ENCODE measurements around the gene ASB9.
A peak's percentile ranks its signal among the peaks of the same experiment; 100 is the strongest.

Gene ASB9

GRCh38 chrX:15244421-15244820 is 25.5 kb downstream of the ASB9 start:
- TF ChIP-seq, protein P1, sequence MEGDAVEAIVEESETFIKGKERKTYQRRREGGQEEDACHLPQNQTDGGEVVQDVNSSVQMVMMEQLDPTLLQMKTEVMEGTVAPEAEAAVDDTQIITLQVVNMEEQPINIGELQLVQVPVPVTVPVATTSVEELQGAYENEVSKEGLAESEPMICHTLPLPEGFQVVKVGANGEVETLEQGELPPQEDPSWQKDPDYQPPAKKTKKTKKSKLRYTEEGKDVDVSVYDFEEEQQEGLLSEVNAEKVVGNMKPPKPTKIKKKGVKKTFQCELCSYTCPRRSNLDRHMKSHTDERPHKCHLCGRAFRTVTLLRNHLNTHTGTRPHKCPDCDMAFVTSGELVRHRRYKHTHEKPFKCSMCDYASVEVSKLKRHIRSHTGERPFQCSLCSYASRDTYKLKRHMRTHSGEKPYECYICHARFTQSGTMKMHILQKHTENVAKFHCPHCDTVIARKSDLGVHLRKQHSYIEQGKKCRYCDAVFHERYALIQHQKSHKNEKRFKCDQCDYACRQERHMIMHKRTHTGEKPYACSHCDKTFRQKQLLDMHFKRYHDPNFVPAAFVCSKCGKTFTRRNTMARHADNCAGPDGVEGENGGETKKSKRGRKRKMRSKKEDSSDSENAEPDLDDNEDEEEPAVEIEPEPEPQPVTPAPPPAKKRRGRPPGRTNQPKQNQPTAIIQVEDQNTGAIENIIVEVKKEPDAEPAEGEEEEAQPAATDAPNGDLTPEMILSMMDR (IDR thresholded peaks at IDR 0.05; ENCODE audit: borderline replicate concordance, control extremely low read depth, extremely low read depth, insufficient read depth, missing control alignments), result no peak
- in situ Hi-C loops (cut with MboI; ENCODE audit: low sequenced_read_pairs, unreplicated experiment), result loop anchor here (25.0 kb wide), 1 partner anchor 1157 kb away; no protein-coding TSS in a partner anchor

DNA sequence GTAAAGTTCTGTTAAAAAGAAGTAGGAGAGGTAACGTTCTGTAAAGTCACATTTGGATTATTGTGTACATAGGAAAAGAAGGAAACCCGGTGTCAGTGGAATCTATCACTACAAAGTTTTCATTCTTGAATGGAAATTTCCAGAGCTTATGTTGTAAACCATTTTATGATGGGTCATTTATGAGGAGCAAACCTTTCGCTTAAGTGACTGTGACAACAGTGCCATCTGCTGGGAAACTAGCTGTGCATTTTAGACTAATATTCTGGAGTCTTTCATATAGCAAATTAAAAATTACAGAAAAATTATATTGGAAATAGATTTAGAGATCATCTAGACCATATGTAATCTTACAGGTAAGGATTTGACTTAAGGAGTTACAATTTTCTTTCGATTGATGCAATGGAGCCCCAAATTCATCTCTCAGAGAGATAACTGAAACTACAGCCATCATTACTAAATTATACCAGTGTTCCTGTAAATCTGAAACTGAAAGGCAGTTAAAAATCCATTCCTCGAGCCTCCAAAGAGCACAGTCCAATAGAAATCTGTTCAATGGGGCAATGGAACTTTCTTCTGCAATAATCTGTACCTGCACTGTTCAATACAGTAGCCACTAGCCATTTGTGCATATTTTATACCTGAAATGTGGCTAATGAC is 26.9 kb downstream of the ASB9 start:
- TF ChIP-seq, protein P1 (IDR thresholded peaks at IDR 0.05; ENCODE audit: borderline replicate concordance, control extremely low read depth, extremely low read depth, insufficient read depth, missing control alignments), result peak; percentile 27
- peak; percentile 46 for DNase-seq (ENCODE audit: low spot score)
- in situ Hi-C loops (cut with MboI; ENCODE audit: low sequenced_read_pairs, unreplicated experiment), result loop anchor here (25.0 kb wide), 1 partner anchor 1156 kb away; no protein-coding TSS in a partner anchor

More at GRCh38 chrX:15244421-15244820, 25.5 kb downstream of the ASB9 start:
- DNase-seq (ENCODE audit: low spot score), result no peak

- TF ChIP-seq, protein P1 (IDR thresholded peaks at IDR 0.05; ENCODE audit: borderline replicate concordance, control extremely low read depth, extremely low read depth, insufficient read depth, missing control alignments), result no peak
- DNase-seq (ENCODE audit: low spot score), result no peak
- in situ Hi-C loops (cut with MboI; ENCODE audit: low sequenced_read_pairs, unreplicated experiment), result loop anchor here (25.0 kb wide), 1 partner anchor 1154 kb away; no protein-coding TSS in a partner anchor
Observed at GRCh38 chrX:15241301-15241700, 28.6 kb downstream of the ASB9 start.

- DNase-seq (ENCODE audit: low spot score), result no peak
- TF ChIP-seq, protein P1 (IDR thresholded peaks at IDR 0.05; ENCODE audit: borderline replicate concordance, control extremely low read depth, extremely low read depth, insufficient read depth, missing control alignments), result no peak
- in situ Hi-C loops (cut with MboI; ENCODE audit: low sequenced_read_pairs, unreplicated experiment), result loop anchor here (25.0 kb wide), 1 partner anchor 1153 kb away; no protein-coding TSS in a partner anchor
Observed at GRCh38 chrX:15240414-15240813, 29.5 kb downstream of the ASB9 start.

DNA sequence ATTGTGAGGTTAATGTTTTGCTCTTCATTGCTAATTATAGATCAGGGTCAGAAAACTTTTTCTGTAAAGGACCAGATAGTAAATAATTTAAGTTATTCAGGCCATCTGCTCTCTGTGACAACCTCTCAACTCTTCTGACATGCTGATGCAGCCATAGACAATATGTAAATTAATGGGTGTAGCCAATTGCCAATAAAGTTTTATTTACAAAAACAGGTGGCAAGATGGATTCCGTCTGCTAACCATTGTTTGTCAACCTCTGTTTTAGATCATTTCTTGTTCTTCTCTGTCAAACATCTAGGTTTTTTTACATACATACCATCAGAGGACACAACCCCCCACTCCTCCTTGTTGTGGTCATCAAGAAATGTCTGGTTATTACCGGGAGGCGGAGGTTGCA is 33.7 kb downstream of the ASB9 start:
- no peak for DNase-seq (ENCODE audit: low spot score)
- in situ Hi-C loops (cut with MboI; ENCODE audit: low sequenced_read_pairs, unreplicated experiment), result loop anchor here (25.0 kb wide), 1 partner anchor 1149 kb away; no protein-coding TSS in a partner anchor
- TF ChIP-seq, protein P1 (IDR thresholded peaks at IDR 0.05; ENCODE audit: borderline replicate concordance, control extremely low read depth, extremely low read depth, insufficient read depth, missing control alignments), result no peak

- TF ChIP-seq, protein P1 (IDR thresholded peaks at IDR 0.05; ENCODE audit: borderline replicate concordance, control extremely low read depth, extremely low read depth, insufficient read depth, missing control alignments), result no peak
- in situ Hi-C loops (cut with MboI; ENCODE audit: low sequenced_read_pairs, unreplicated experiment), result loop anchor here (25.0 kb wide), 1 partner anchor 1148 kb away; no protein-coding TSS in a partner anchor
- no peak for DNase-seq (ENCODE audit: low spot score)
Observed at GRCh38 chrX:15235001-15235400, 34.9 kb downstream of the ASB9 start.

Measured in GM13976 (cell line).